Measurements from ENCODE around the gene DAB1. TPM values are rescaled to one million over a fixed set of nuclear protein-coding genes. Genes with fewer than 3 reads are reported as not detected.
"Not testable (repeated sequence)": the region's sequence is repeated elsewhere in the genome, so short reads cannot be mapped to it uniquely, and the experiment has no call there.

The DAB1 gene
- total RNA-seq, 1 experiment from 2014 or later: not detected

DNA sequence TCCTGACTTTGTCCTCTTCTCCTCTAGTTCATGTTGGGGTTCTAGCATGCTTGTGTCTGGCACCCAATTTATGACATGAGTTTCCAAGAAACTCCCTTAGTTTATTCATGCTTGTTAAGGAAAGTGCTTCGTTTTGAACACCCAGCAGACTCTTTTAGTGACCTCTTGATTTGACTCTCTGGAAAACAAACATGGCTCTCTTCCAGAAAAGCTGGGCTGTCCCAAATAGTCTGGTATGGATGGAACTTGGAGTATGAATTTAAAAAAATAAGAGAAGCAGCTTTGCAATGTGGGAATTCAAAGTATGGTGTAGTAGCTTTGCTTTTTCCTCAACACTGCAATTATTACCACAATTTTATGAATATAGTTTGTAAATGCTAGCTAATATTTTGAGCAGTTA is 314.6 kb downstream of the DAB1 start:
- no peak for DNase-seq (ENCODE audit: low read depth, low spot score)
- in situ Hi-C loops (cut with HindIII; ENCODE audit: low pct_unique_long_range_greater_than_20kb, low sequenced_read_pairs): no loop called here

DNA sequence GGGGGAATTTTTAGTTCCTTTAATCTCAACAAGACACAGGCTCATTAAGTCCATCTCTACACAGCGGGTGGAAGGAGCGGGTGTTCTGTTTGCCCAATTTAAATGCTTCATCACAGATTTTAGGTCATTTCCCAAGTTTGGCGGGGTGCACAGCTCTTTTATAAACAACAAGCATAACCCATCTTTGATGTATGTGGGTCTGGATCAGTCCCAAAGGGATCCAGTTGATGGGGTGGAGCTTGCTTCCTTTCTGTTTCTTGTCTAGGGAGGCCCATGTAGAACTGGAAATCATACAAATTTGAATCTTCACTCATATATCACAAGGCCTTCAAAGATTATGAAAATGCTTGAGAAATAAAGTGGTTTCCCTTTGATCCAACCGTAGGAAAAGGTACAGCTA is 317.6 kb downstream of the DAB1 start:
- in situ Hi-C loops (cut with HindIII; ENCODE audit: low pct_unique_long_range_greater_than_20kb, low sequenced_read_pairs): no loop called here
- DNase-seq (ENCODE audit: low read depth, low spot score): no peak

DNA sequence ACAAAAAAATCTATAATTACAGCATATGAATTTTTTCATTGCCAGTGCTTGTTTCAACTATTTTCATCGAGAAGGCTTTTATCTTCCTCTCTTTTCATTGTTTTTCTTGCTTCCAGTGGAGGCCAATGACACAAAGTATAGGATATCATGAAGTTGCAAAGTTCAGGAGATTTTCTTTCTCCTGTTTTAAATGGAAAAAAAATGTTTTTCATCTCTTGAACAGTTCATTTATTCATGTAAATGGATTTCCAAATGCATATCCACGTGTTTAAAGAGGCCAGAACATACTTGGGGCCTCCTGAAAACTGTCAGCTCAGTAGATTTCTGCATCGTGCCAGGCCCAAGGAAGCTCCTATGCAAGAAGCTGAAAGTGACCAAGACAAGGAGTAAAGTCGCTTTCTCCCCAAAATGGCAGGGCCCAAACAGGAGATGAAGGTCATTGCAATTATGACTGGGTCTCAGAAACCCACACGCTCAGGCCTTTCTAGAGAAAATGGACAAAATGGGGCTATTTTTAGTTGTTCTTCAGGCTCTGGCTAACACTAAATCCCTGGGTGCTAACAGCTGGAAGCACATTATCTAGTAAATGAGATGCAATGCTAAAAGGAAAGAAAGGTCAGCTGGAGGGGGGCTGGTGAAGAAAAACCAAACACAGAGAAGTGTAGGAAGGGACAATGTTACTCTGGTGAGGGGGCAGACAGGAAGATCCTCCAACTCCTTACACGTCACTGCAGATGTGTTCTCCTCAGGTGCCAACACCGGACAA is 321.1 kb downstream of the DAB1 start:
- in situ Hi-C loops (cut with HindIII; ENCODE audit: low pct_unique_long_range_greater_than_20kb, low sequenced_read_pairs): no loop called here
- DNase-seq (ENCODE audit: low read depth, low spot score): no peak

DNA sequence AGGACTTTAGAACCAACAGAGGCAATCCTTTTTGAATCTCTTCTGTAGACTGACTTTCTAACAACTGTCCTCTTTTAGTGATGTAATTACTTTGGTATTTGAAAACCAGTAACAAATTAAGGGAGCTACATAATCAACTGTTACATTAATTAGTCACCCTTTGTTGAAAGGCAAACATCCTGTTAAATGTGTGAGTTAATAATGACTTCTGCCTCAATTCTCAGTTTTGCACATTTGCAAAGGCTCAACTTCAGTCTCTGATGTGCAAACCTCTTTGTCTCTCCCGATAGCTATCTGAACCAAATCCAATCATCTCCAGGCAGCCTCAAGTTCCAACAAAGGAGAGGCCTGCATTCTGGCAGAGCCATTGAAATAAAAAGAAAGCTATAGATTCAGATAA is 322.7 kb downstream of the DAB1 start:
- in situ Hi-C loops (cut with HindIII; ENCODE audit: low pct_unique_long_range_greater_than_20kb, low sequenced_read_pairs): no loop called here
- no peak for DNase-seq (ENCODE audit: low read depth, low spot score)

DNA sequence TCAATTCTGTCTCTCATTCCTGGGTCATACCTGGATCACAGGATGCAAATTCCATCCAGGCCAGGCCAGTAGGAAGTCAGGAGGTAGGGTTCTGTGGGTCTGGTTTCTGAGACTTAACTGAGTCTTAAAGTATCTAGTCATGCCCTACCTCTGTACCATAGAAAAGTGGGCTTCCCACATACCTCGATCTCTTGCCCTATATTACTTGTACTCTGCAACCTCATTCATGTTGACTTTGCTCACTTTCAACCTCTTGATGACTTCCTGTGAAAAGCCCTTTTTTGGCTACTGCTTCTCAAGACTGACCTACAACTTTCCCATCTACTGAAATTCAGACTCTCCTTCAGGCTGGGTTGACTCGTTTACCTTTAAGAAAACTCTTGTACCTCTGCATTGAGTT is 329.1 kb downstream of the DAB1 start:
- in situ Hi-C loops (cut with HindIII; ENCODE audit: low pct_unique_long_range_greater_than_20kb, low sequenced_read_pairs): no loop called here
- DNase-seq (ENCODE audit: low read depth, low spot score): no peak

DNA sequence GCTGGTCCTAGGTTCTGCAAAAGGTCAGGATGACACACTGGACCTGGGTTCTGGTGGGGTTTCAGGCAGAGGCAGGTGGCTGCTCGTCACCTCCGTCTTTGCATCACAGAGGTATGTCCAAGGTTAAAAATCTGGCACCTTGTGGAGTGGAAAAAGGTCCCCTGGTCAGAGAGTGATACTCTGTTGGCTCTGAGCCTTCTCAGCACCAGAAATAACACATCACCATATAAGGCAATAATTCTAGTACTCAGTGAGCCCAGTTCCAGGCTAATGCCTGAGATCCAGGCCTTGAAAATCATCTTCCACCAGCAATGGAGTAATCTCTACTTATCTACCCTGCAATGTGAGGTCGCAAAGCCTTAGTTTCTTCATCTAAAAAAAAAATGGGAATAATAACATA is 330.7 kb downstream of the DAB1 start:
- in situ Hi-C loops (cut with HindIII; ENCODE audit: low pct_unique_long_range_greater_than_20kb, low sequenced_read_pairs): no loop called here
- no peak for DNase-seq (ENCODE audit: low read depth, low spot score)

DNA sequence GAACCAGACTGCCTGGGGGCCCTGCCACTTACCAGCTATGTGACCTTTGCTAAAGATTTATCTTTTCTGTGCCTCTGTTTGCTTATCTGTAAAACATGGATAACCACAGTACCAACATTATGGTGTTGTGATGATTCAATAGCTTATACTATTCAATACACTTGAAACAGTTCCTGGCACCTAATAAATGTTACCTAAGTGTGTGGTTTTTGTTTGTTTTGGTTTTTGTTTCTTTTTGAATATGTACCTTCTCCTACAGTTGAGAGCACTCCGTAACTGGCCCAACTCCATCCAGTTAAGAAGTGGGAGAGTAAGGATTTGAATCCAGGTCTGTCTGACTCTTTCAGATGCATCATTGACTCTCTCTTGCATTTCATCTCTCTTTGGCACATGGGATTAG is 332.2 kb downstream of the DAB1 start:
- DNase-seq (ENCODE audit: low read depth, low spot score): no peak
- in situ Hi-C loops (cut with HindIII; ENCODE audit: low pct_unique_long_range_greater_than_20kb, low sequenced_read_pairs): no loop called here

DNA sequence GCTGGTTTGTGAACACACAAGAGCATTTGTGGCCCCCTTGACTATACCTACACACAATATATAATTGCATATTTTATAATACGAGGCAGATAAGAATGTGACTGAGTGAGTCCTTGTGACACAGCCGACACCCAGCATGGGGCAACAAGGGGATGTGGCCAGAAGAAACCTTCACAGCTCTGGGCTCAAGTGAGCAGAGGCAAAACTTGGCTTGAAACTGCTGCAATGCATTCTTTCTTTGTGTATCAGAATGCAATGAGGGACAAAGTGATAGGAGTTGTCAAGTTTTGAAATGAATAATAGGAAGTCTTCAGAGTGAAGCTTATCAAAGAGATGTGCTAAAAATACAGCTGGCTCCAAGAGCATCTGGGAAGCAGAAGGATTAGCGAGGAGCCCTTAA is 334.0 kb downstream of the DAB1 start:
- in situ Hi-C loops (cut with HindIII; ENCODE audit: low pct_unique_long_range_greater_than_20kb, low sequenced_read_pairs): no loop called here
- no peak for DNase-seq (ENCODE audit: low read depth, low spot score)

DNA sequence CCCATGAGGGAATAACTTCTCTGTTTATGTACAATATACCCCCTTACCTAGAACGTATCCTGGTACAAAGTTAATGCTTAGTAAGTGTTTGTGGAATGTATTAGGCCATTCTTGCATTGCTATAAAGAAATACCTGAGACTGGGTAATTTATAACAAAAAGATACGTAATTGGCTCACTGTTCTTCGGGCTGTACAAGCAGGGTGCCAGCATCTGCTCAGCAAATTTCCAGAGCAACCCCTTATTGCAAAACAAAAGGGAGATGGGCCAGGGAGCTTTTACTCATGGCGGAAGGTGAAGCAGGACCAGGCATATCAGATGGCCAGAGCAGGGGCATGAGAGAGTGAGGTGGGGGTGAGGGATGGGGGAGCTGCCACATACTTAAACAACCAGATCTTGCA is 334.6 kb downstream of the DAB1 start:
- in situ Hi-C loops (cut with HindIII; ENCODE audit: low pct_unique_long_range_greater_than_20kb, low sequenced_read_pairs): no loop called here

DNA sequence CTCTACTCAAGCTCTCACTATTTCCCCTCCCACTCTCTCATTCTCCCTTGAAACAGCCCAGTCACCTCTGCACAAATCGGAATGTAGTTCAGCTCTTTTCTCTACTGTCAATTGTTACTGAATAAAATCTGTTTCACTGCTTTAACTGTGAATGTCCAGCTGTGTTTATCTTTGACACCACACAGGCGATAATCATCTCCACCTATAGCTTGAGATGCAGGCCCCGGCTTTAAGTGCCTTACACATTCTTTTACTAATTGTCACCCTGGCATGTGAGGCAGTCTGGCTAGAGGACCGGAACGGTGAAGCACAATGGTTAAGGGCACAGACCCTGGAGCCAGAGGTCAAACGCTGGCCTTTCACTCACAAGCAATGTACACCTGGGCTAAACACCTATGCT is 335.2 kb downstream of the DAB1 start:
- in situ Hi-C loops (cut with HindIII; ENCODE audit: low pct_unique_long_range_greater_than_20kb, low sequenced_read_pairs): no loop called here
- DNase-seq (ENCODE audit: low read depth, low spot score): no peak

More for the DNA sequence above, 334.6 kb downstream of the DAB1 start:
- DNase-seq (ENCODE audit: low read depth, low spot score): no peak

DNA sequence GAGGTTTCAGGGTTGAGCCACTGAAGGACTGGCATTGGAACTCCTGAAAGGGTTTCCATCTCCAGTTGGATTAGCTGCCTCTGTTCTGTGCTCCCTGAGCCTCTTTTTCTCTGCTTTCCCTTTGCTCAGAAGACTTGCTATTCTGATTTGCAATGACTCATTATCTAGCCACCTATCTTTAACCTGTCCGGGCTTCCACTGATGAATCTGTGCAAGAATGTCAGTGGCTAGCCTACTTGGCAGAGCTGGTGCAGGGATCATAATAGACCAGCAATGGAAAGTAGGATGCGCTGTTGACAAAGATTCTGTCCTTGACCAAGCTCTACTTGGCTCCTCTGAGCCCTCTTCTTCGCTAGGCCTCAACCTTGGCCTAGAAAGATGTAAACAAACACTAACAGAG is 336.2 kb downstream of the DAB1 start:
- DNase-seq (ENCODE audit: low read depth, low spot score); in situ Hi-C loops (cut with HindIII; ENCODE audit: low pct_unique_long_range_greater_than_20kb, low sequenced_read_pairs): not testable (repeated sequence)

DNA sequence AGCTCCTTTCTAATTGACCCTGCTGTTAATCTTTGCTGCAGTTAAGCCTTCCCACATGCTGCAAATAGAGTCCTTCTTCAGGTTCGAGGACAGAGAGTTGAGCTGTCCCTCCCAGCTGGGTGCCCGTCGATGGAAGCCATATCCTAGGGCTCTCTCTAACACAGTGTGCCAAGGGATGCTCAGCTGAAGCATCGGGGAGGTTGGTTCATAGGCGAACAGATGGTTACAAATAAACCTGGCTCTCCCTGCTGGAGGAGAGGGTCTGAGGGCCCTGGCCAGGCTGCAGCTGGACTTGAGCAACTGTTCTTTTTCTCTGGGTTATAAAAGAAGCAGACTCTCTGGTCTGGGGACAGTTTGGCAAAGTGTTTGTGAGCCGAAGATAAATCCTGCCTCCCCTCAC is 337.7 kb downstream of the DAB1 start:
- in situ Hi-C loops (cut with HindIII; ENCODE audit: low pct_unique_long_range_greater_than_20kb, low sequenced_read_pairs): no loop called here
- no peak for DNase-seq (ENCODE audit: low read depth, low spot score)

DNA sequence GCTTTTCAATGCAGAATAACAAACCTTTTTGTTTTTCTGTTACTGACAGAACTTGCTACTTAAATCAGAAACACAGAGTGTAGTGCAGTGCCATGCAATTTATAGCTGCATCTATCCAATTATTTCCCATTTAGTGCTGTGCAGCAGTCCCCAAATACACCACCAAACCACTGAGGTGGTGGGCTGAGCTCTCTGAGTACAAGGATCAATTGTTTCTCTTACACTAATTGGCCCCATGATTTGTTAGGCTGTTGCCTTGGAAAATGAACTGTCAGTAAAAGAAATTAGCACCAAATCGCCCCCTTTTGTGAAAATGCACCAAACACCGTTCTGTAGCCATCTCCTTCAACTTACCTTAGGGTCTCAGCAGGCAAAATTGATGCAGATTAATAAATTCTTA is 339.2 kb downstream of the DAB1 start:
- in situ Hi-C loops (cut with HindIII; ENCODE audit: low pct_unique_long_range_greater_than_20kb, low sequenced_read_pairs): no loop called here
- no peak for DNase-seq (ENCODE audit: low read depth, low spot score)

DNA sequence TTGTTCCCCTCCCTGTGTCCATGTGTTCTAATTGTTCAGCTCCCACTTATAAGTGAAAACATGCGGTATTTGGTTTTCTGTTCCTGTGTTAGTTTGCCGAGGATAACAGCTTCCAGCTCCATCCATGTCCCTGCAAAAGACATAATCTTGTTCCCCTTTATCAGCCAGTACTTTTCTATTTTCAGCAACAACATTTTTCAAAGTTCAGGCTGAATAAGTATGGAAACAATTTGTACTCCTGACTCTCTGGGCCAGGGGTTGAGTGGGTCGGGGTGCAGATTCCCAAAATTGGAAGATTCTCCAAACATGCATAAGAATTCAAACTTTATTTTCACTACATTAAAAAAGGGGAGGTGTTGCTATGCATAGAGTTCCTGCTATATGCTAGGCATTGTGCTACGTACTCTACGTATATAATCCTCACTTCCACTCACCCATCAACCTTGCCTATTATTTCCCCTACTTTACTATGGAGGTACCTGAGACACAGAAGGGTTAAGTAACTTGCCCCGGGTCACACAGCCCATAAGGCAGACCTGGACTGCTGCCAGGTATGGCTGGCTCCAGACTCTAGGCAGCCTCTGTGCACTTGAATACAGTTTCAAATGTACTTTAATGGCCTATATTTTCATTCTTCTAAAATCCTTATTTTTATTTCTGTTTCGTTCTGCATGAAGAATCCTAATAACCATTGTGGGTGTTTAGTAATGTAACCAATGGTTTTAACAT is 341.0 kb downstream of the DAB1 start:
- in situ Hi-C loops (cut with HindIII; ENCODE audit: low pct_unique_long_range_greater_than_20kb, low sequenced_read_pairs): no loop called here
- no peak for DNase-seq (ENCODE audit: low read depth, low spot score)

DNA sequence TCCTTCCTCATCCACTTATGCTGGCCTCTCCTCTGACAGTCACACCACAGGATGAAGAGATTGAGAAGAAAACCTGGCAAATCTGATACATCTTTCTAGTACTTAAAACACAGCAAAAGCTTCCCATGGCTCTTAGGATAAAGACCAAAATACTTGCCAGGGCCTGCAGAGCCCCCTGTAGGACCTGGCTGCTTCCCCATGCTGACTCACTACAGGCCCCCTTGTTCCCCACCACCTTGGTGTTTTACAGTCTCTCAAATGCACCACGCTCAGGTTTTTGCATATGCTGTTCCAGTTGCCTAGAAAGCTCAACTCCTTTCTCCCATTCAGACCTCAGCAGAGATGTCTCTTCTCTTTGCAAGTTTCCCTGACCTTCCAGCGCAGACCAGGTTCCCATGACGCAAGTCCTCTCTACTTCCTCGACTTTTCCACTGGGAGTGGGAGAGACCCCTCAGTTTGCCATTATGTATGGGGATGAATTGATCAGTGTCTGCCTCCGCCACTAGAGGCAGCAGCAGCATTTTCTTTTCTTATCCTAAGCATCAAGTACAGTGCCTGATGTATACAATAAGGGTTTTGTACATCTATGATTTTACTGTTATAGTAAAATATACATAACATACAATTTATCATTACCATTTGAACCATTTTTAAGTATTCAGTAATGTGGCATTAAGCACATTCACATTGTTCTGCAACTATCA is 344.3 kb downstream of the DAB1 start:
- in situ Hi-C loops (cut with HindIII; ENCODE audit: low pct_unique_long_range_greater_than_20kb, low sequenced_read_pairs): no loop called here
- peak; percentile 5 for DNase-seq (ENCODE audit: low read depth, low spot score)

DNA sequence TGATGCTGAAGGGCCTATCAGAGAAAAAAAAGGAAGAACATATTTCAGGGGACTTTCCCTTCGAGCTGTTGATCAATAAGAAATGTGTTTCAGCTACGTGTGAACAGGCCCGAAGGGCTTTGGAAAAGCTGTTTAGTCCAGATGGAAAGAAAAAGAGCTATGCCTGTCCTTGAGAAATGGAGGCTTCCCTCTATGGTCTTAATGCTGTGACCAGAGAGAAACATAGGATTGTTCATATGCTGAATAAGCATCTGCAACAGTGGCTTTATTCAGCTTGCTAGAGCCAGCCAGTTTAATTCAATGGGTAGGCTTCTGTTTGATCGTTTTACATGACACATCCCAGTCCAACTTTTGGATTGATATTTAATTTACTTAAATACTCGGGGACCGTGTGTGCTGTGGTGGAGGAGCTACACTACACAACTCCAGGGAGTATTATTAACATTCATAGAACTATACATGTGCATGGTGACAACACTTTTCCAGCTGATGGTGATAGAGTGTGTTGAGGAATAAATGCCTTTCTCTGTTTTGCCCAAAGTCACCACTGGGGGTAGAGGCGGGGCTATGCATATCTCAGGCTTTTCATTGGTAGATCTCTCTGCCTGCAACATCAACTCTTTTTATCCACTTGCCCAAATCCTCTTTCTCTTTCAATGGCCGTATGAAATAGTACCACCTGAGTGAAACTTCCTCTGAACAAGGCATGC is 351.3 kb downstream of the DAB1 start:
- DNase-seq (ENCODE audit: low read depth, low spot score): peak; percentile 33
- in situ Hi-C loops (cut with HindIII; ENCODE audit: low pct_unique_long_range_greater_than_20kb, low sequenced_read_pairs): no loop called here

DNA sequence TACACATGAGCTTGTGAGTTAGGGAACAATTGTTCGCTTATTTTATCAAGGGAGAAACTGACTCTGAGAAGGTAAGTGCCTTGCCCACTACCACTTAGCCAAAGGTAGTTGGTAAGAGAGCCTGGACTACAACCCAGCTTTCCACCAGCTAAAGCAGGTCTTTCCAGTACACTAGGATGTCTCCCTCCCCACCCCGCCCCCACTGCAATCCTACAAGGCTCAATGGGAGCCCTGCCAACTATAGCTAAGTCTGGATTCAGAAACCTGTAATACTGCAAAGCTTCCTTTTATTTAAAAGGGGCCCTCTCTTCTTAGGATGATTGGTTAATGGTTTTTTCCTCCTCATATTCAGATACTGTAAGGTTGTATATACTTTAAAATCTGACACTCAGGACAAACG is 356.0 kb downstream of the DAB1 start:
- in situ Hi-C loops (cut with HindIII; ENCODE audit: low pct_unique_long_range_greater_than_20kb, low sequenced_read_pairs): no loop called here
- DNase-seq (ENCODE audit: low read depth, low spot score): no peak

DNA sequence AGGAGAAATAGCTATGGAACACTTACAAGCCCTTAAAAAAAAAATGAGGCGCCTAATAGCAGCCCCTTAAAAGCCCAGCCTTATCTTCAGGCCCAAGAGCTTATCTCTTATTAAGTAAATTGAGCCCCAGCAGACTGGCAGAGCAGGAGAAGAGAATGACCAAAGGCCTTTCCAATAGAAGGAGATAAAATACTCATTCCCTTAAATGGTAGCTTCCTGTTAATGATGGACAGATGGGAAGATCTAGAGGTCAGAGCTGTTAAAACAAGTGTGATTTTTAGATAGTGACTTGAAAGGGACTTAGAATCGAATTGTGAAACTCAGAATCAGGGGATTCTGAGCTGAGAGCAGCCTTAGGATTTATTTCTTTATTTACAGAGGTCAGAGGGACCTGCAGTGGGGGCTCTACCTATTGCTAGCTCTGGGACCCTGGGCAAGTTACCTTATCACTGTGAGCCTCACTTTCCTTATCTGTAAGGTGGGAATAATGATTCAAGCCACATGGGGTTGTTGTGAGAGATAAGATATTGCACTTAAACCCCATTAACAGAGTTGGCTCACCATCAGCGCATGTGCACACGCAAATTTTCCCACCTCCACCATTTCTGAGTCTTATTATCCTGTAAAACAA is 356.8 kb downstream of the DAB1 start:
- in situ Hi-C loops (cut with HindIII; ENCODE audit: low pct_unique_long_range_greater_than_20kb, low sequenced_read_pairs): no loop called here
- no peak for DNase-seq (ENCODE audit: low read depth, low spot score)

Data from SK-MEL-5 (cell line).